HG02763 (cell line): Measurements from ENCODE around the gene SPEN.
"Not testable (repeated sequence)": the region's sequence is repeated elsewhere in the genome, so short reads cannot be mapped to it uniquely, and the experiment has no call there.

ENCODE experiments used
- ATAC-seq: cut with Tn5 transposase; IDR thresholded peaks from one replicate; pipeline ENCODE4 v1.9.1; 2021; ENCODE audit warnings: mild to moderate bottlenecking, moderate library complexity; ENCODE audit not compliant: unreplicated experiment

Gene SPEN

GRCh38 chr1:15856888-15857287, 9.4 kb downstream of the SPEN start:
- no peak for ATAC-seq

- no peak for ATAC-seq
Measured at GRCh38 chr1:15858069-15858670, 10.7 kb downstream of the SPEN start.

- ATAC-seq: no peak
Measured at GRCh38 chr1:15858672-15859372, 11.3 kb downstream of the SPEN start.

- ATAC-seq: no peak
Measured at GRCh38 chr1:15863156-15863901, 15.8 kb downstream of the SPEN start.

GRCh38 chr1:15866721-15867201, 19.3 kb downstream of the SPEN start:
- no peak for ATAC-seq

- no peak for ATAC-seq
Measured at GRCh38 chr1:15867288-15867687, 19.8 kb downstream of the SPEN start.

- ATAC-seq: no peak
Measured at GRCh38 chr1:15869413-15869812, 21.9 kb downstream of the SPEN start.

GRCh38 chr1:15870421-15870820, 22.9 kb downstream of the SPEN start:
- ATAC-seq: no peak

- ATAC-seq: no peak
Measured at GRCh38 chr1:15874471-15874870, 27.0 kb downstream of the SPEN start.

- no peak for ATAC-seq
Measured at GRCh38 chr1:15876357-15877055, 29.0 kb downstream of the SPEN start.

- ATAC-seq: no peak
Measured at GRCh38 chr1:15881961-15882360, 34.5 kb downstream of the SPEN start.

- no peak for ATAC-seq
Measured at GRCh38 chr1:15882665-15883064, 35.2 kb downstream of the SPEN start.

- no peak for ATAC-seq
Measured at GRCh38 chr1:15883326-15883725, 35.8 kb downstream of the SPEN start.

- ATAC-seq: no peak
Measured at GRCh38 chr1:15884477-15884876, 37.0 kb downstream of the SPEN start.

- no peak for ATAC-seq
Measured at GRCh38 chr1:15885269-15885668, 37.8 kb downstream of the SPEN start.

- no peak for ATAC-seq
Measured at GRCh38 chr1:15885701-15886610, 38.4 kb downstream of the SPEN start.

GRCh38 chr1:15886611-15887167, 39.2 kb downstream of the SPEN start:
- ATAC-seq: no peak

- not testable (repeated sequence) for ATAC-seq
Measured at GRCh38 chr1:15892857-15893599, 45.5 kb downstream of the SPEN start.

- ATAC-seq: no peak
Measured at GRCh38 chr1:15895233-15895632, 47.7 kb downstream of the SPEN start.
